HepG2 (cell line): Measurements from ENCODE around the gene PPP1R13L. TPM values are rescaled to one million over a fixed set of nuclear protein-coding genes. Genes with fewer than 3 reads are reported as not detected.
"Not testable (repeated sequence)": the region's sequence is repeated elsewhere in the genome, so short reads cannot be mapped to it uniquely, and the experiment has no call there.

Experiments
- ATAC-seq: fragments of 200-7000 bp; cut with Tn5 transposase; 3 replicates; pipeline ENCODE4 v1.9.1; 2020; ENCODE audit warnings: mild to moderate bottlenecking, moderate library complexity
- BruUV-seq: library from RNA; stranded (reverse); fragments of 400-500 nt; replicated peaks from 2 replicates; lab custom pipeline; 2021; lab: Mats Ljungman, UMichigan
- CTCF ChIA-PET: fragments of 300-600 bp; formaldehyde crosslinking; extraction: SDS; loops from one replicate; lab custom pipeline; 2021; ENCODE audit warnings: low total read pairs, inconsistent platforms, low intra/inter-chr PET ratio; lab: Yijun Ruan, JAX
- POLR2A ChIA-PET: fragments of 350-600 bp; sonication (Branson Sonifier 250); formaldehyde crosslinking; loops from one replicate; lab custom pipeline; 2020; ENCODE audit warnings: antibody characterized with exemption, inconsistent platforms; lab: Yijun Ruan, JAX
- DNase-seq: peaks from one replicate; pipeline ENCODE4 v3.0.0-alpha.2; 2015; ENCODE audit warnings: low spot score
- FAIRE-seq: peaks from 3 replicates; lab custom pipeline; 2011; peaks lifted over from hg19 to GRCh38; lab: Jason Lieb, UNC
- H2AFZ ChIP-seq: one replicate; pipeline ENCODE4 v1.6.1; 2011; ENCODE audit warnings: low read length, inconsistent platforms
- H3K27ac ChIP-seq: fragments of 300-600 bp; 3 replicates; pipeline ENCODE4 v1.8.0; 2011; ENCODE audit warnings: mixed run types, mild to moderate bottlenecking, mixed read lengths, low read length, inconsistent platforms; ENCODE audit not compliant: insufficient read depth; ENCODE audit errors: extremely low read length
- H3K27me3 ChIP-seq, 2 experiments: fragments of 200-600 bp in 1 of 2; 2 replicates in 1 of 2; 3 replicates in 1 of 2; pipeline versions ENCODE4 v1.6.0 to v1.8.0; 2011; ENCODE audit warnings: low read length in 2 of 2, mild to moderate bottlenecking in 2 of 2, moderate library complexity in 2 of 2, inconsistent platforms in 1 of 2; ENCODE audit not compliant: insufficient read depth in 2 of 2, control insufficient read depth in 1 of 2
- H3K36me3 ChIP-seq, 2 experiments: fragments of 200-600 bp in 1 of 2; replicated peaks in 1 of 2; 2 replicates in 1 of 2; 3 replicates in 1 of 2; pipeline versions ENCODE4 v1.5.1 to v1.8.0; 2011; ENCODE audit warnings: low read length in 2 of 2, inconsistent platforms in 1 of 2; ENCODE audit not compliant: insufficient read depth in 2 of 2, control insufficient read depth in 1 of 2
- H3K4me1 ChIP-seq: 2 replicates; pipeline ENCODE4 v1.5.1; 2012; ENCODE audit warnings: low read length, inconsistent platforms; ENCODE audit not compliant: insufficient read depth
- H3K4me2 ChIP-seq: 2 replicates; pipeline ENCODE4 v1.6.0; 2011; ENCODE audit warnings: low read depth, low read length, inconsistent platforms
- H3K4me3 ChIP-seq, 3 experiments: fragments of 200-600 bp in 1 of 3; sonication (generic), shearing (Covaris generic) in 1 of 3; replicated peaks in 1 of 3; 2 replicates each; pipeline ENCODE4 v1.5.1; 2011 to 2016; ENCODE audit warnings: low read length in 3 of 3, inconsistent platforms in 2 of 3, low read depth in 2 of 3, mild to moderate bottlenecking in 2 of 3, control low read depth in 1 of 3, mixed read lengths in 1 of 3; ENCODE audit not compliant: insufficient read depth in 1 of 3
- H3K79me2 ChIP-seq: one replicate; pipeline ENCODE4 v1.6.1; 2011; ENCODE audit warnings: low read length, inconsistent platforms; ENCODE audit not compliant: insufficient read depth
- H3K9ac ChIP-seq: 2 replicates; pipeline ENCODE4 v1.6.0; 2011; ENCODE audit warnings: mild to moderate bottlenecking, low read depth, low read length, inconsistent platforms; ENCODE audit not compliant: insufficient read depth
- H3K9me3 ChIP-seq: 2 replicates; pipeline ENCODE4 v1.5.1; 2012; ENCODE audit warnings: mild to moderate bottlenecking, low read length
- H4K20me1 ChIP-seq: 2 replicates; pipeline ENCODE4 v1.6.0; 2011; ENCODE audit warnings: inconsistent platforms, mild to moderate bottlenecking, low read length, moderate library complexity; ENCODE audit not compliant: insufficient read depth
- BHLHE40 ChIP-seq: IDR thresholded peaks from 2 replicates; pipeline ENCODE4 v1.6.1; 2011; ENCODE audit warnings: low read length, improper control_type of control experiment
- CEBPB ChIP-seq: IDR thresholded peaks from 2 replicates; pipeline ENCODE4 v1.6.1; 2011; ENCODE audit warnings: low read depth, low read length, improper control_type of control experiment, borderline replicate concordance
- NR2C2 ChIP-seq: sonication (generic); formaldehyde crosslinking; IDR thresholded peaks from 2 replicates; pipeline ENCODE4 v1.4.0; 2020; ENCODE audit warnings: missing genetic modification reagents, mild to moderate bottlenecking, moderate library complexity, borderline replicate concordance
- NR2F1 ChIP-seq, 2 experiments: fragments of 450-650 bp in 1 of 2; formaldehyde crosslinking in 1 of 2; IDR thresholded peaks; 2 replicates each; pipeline versions ENCODE4 v1.5.0 to v1.6.1; 2016 to 2020; ENCODE audit warnings: mild to moderate bottlenecking in 1 of 2, missing compliant biosample characterization in 1 of 2, missing genetic modification reagents in 1 of 2, moderate library complexity in 1 of 2
- NR2F2 ChIP-seq: IDR thresholded peaks from 2 replicates; pipeline ENCODE4 v1.6.1; 2012; ENCODE audit warnings: low read depth, inconsistent platforms, borderline replicate concordance
- NR2F6 ChIP-seq, 2 experiments: IDR thresholded peaks; 2 replicates each; pipeline ENCODE4 v1.6.1; 2016; ENCODE audit warnings: antibody characterized with exemption in 1 of 2, mild to moderate bottlenecking in 1 of 2
- RARA ChIP-seq: IDR thresholded peaks from 2 replicates; pipeline ENCODE4 v1.6.1; 2016; ENCODE audit warnings: missing genetic modification reagents, missing compliant biosample characterization
- RXRA ChIP-seq: sonication (generic); formaldehyde crosslinking; IDR thresholded peaks from 2 replicates; pipeline ENCODE4 v1.5.1; 2020; ENCODE audit warnings: missing genetic modification reagents
- RXRB ChIP-seq: IDR thresholded peaks from 2 replicates; pipeline ENCODE4 v1.6.1; 2016; ENCODE audit warnings: borderline replicate concordance, missing genetic modification reagents, missing compliant biosample characterization
- ZMYM3 ChIP-seq: sonication (generic); formaldehyde crosslinking; IDR thresholded peaks from 2 replicates; pipeline ENCODE4 v1.5.1; 2020; ENCODE audit warnings: mild to moderate bottlenecking, missing genetic modification reagents
- WGBS: methylation state at CpG from one replicate; pipeline ENCODE4 v1.1.6; 2017; ENCODE audit warnings: low lambda C conversion rate; 5-methylcytosine and 5-hydroxymethylcytosine counted together
- in situ Hi-C: cut with HindIII; loops from 2 replicates; pipeline ENCODE4 v1.10.0; 2017; ENCODE audit warnings: low pct_unique_long_range_greater_than_20kb; ENCODE audit not compliant: extremely low pct_ligation_motif_present
- intact Hi-C: fragments of 100-400 bp; cut with micrococcal nuclease; formaldehyde crosslinking; loops from one replicate; pipeline ENCODE4 v1.10.0; 2022; ENCODE audit not compliant: unreplicated experiment
- polyA plus RNA-seq, 8 experiments: library from polyadenylated mRNA; depleted of rRNA in 3 of 8; stranded (reverse) in 7 of 8; unstranded in 1 of 8; fragments of >200 nt; fragmentation: Illumina TruSeq in 4 of 8; extraction: Trizol in 4 of 8; gene quantifications; 2 replicates each; pipeline versions ENCODE4 v1.2.1 to v1.2.3, GENCODE V29; 2011 to 2016; ENCODE audit warnings: low read depth in 4 of 8, missing spikeins in 1 of 8, mixed read lengths in 1 of 8; ENCODE audit not compliant: insufficient read depth in 1 of 8
- total RNA-seq, 5 experiments: library from RNA; depleted of rRNA; stranded (reverse); fragments of >200 nt; fragmentation: Illumina TruSeq; extraction: Trizol; gene quantifications; 2 replicates each; pipeline ENCODE4 v1.2.3, GENCODE V29; 2016; ENCODE audit warnings: low read depth in 1 of 5

The PPP1R13L gene
- total and polyA plus RNA-seq, 2 of the 13 experiments (the other 11 are each of a cell fraction or from before 2014, with no cell fraction given) = 1.3 to 6.6 TPM

GRCh38 chr19:45431008-45431407 is 26.1 kb upstream of the PPP1R13L start:
- WGBS = 28% methylated on average over 8 of the region's 9 CpGs
- BruUV-seq, H3K9me3 ChIP-seq, in situ Hi-C loops, H2AFZ ChIP-seq, H3K9ac ChIP-seq, CTCF ChIA-PET, intact Hi-C loops, FAIRE-seq, ATAC-seq: not testable (repeated sequence)
- POLR2A ChIA-PET = interaction anchor here (1.0 to 1.8 kb wide), 2 partner anchors 9 to 48 kb away, joined by 3 to 5 read pairs; no protein-coding TSS in a partner anchor
- H3K4me1 ChIP-seq = peaks cover 37% of the 10 kb centered on the region
- peak; percentile 75 for TF ChIP-seq BHLHE40
- peak; percentile 60; the same call in 1 of the 2 replicates for TF ChIP-seq CEBPB
- TF ChIP-seq, all 625 proteins: peak for 2; not testable (repeated sequence) for 623
- not testable (repeated sequence) for H3K27ac ChIP-seq, H3K4me2 ChIP-seq, H3K27me3 ChIP-seq, H4K20me1 ChIP-seq, H3K4me3 ChIP-seq, H3K79me2 ChIP-seq, DNase-seq, H3K36me3 ChIP-seq

- ATAC-seq, CTCF ChIA-PET, H3K27me3 ChIP-seq, POLR2A ChIA-PET, H2AFZ ChIP-seq, H3K4me3 ChIP-seq, intact Hi-C loops, H3K9me3 ChIP-seq, H3K36me3 ChIP-seq, H3K27ac ChIP-seq: not testable (repeated sequence)
- WGBS = 15% methylated on average over 9 of the region's 11 CpGs
- TF ChIP-seq NR2F6 (IDR thresholded peaks at IDR 0.05) (peak; percentile 58), NR2F6 (CRISPR knock-in tag; IDR thresholded peaks at IDR 0.05) (peak; percentile 74), ZMYM3 (CRISPR knock-in tag) (peak; percentile 59; the same call in 1 of the 2 replicates), RXRA (CRISPR knock-in tag) (peak; percentile 46; the same call in 1 of the 2 replicates), NR2F1 (CRISPR knock-in tag; IDR thresholded peaks at IDR 0.05) (peak; percentile 71 to 77; a peak in 3 of 4 replicates), NR2F2 (peak; percentile 49), RXRB (CRISPR knock-in tag) (peak; percentile 18; the same call in 1 of the 2 replicates), RARA (CRISPR knock-in tag) (peak; percentile 71), NR2C2 (CRISPR knock-in tag) (0 out of 2 replicates have a peak, but pooled peaks have one; percentile 30)
- TF ChIP-seq, all 625 proteins: peak for 8; not testable (repeated sequence) for 617
- not testable (repeated sequence) for H3K4me2 ChIP-seq, FAIRE-seq, H3K79me2 ChIP-seq, H3K9ac ChIP-seq, H4K20me1 ChIP-seq, BruUV-seq, DNase-seq
- peaks cover 40% of the 10 kb centered on the region for H3K4me1 ChIP-seq
- in situ Hi-C loops = loop anchor here (10.0 kb wide), 1 partner anchor 45 kb away; no protein-coding TSS in a partner anchor
Measured at GRCh38 chr19:45429896-45430295, 25.0 kb upstream of the PPP1R13L start.
